ENCODE results near the gene HEATR3. TPM values are rescaled to one million over a fixed set of nuclear protein-coding genes. Genes with fewer than 3 reads are reported as not detected.

HEATR3 gene
- total and polyA plus RNA-seq, 2 of the 13 experiments (the other 11 are each of a cell fraction or from before 2014, with no cell fraction given): 22.4 to 52.4 TPM

DNA sequence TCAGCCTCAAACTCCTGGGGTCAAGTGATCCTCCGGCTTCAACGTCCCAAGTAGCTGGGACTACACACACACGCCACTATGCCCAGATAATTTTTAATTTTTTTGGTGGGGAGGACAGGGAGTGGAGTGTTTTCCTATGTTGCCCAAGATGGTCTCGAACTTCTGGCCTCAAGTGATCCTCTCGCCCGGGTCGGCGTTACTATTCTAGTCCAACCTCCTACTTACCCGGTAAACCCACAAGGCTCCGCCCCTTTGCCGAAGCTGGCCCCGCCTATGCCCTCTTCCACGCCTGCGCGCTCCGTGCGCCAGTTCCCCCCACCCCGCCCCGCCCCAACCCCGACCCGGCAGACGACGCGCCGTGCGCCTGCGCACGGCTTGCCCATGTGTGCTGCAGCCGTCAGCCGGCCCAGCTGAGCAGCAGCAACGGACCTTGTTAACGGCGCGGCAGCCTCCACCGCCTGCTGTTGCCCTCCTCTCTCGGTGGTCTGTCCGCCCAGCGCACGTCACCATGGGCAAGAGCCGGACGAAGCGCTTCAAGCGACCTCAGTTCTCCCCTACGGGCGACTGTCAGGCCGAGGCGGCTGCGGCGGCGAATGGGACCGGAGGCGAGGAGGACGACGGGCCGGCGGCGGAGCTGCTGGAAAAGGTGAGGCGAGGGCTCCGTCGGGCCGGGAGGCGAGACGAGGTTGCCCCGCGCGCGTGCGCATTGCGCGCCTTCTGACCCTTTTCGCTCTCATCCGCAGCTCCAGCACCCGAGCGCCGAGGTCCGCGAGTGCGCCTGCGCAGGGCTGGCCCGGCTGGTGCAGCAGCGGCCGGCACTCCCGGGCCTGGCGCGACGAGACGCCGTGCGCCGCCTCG is at the start of gene HEATR3 (continued):
- peak; percentile 99 for TF ChIP-seq ADNP (CRISPR knock-in tag; IDR thresholded peaks at IDR 0.05)
- TF ChIP-seq, protein P1, sequence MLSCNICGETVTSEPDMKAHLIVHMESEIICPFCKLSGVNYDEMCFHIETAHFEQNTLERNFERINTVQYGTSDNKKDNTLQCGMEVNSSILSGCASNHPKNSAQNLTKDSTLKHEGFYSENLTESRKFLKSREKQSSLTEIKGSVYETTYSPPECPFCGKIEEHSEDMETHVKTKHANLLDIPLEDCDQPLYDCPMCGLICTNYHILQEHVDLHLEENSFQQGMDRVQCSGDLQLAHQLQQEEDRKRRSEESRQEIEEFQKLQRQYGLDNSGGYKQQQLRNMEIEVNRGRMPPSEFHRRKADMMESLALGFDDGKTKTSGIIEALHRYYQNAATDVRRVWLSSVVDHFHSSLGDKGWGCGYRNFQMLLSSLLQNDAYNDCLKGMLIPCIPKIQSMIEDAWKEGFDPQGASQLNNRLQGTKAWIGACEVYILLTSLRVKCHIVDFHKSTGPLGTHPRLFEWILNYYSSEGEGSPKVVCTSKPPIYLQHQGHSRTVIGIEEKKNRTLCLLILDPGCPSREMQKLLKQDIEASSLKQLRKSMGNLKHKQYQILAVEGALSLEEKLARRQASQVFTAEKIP (CRISPR knock-in tag; IDR thresholded peaks at IDR 0.05; ENCODE audit: borderline replicate concordance): no peak
- peak; percentile 57; the same call in 1 of the 2 replicates for TF ChIP-seq NRL (CRISPR knock-in tag; IDR thresholded peaks at IDR 0.05; ENCODE audit: borderline replicate concordance)
- peak; percentile 44; the same call in 1 of the 2 replicates for TF ChIP-seq ONECUT2 (CRISPR knock-in tag; IDR thresholded peaks at IDR 0.05)
- TF ChIP-seq, protein P2, sequence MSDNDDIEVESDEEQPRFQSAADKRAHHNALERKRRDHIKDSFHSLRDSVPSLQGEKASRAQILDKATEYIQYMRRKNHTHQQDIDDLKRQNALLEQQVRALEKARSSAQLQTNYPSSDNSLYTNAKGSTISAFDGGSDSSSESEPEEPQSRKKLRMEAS (IDR thresholded peaks at IDR 0.05): peak; percentile 66
- TF ChIP-seq SMAD3 (CRISPR knock-in tag; IDR thresholded peaks at IDR 0.05): no peak
- TF ChIP-seq, protein P3, sequence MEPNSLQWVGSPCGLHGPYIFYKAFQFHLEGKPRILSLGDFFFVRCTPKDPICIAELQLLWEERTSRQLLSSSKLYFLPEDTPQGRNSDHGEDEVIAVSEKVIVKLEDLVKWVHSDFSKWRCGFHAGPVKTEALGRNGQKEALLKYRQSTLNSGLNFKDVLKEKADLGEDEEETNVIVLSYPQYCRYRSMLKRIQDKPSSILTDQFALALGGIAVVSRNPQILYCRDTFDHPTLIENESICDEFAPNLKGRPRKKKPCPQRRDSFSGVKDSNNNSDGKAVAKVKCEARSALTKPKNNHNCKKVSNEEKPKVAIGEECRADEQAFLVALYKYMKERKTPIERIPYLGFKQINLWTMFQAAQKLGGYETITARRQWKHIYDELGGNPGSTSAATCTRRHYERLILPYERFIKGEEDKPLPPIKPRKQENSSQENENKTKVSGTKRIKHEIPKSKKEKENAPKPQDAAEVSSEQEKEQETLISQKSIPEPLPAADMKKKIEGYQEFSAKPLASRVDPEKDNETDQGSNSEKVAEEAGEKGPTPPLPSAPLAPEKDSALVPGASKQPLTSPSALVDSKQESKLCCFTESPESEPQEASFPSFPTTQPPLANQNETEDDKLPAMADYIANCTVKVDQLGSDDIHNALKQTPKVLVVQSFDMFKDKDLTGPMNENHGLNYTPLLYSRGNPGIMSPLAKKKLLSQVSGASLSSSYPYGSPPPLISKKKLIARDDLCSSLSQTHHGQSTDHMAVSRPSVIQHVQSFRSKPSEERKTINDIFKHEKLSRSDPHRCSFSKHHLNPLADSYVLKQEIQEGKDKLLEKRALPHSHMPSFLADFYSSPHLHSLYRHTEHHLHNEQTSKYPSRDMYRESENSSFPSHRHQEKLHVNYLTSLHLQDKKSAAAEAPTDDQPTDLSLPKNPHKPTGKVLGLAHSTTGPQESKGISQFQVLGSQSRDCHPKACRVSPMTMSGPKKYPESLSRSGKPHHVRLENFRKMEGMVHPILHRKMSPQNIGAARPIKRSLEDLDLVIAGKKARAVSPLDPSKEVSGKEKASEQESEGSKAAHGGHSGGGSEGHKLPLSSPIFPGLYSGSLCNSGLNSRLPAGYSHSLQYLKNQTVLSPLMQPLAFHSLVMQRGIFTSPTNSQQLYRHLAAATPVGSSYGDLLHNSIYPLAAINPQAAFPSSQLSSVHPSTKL (CRISPR knock-in tag; IDR thresholded peaks at IDR 0.05): peak; percentile 31; the same call in 1 of the 2 replicates
- TF ChIP-seq HNRNPL (IDR thresholded peaks at IDR 0.05; ENCODE audit: low read depth, low read length): no peak
- no peak; the same call in 1 of the 2 replicates for TF ChIP-seq ZNF567 (CRISPR knock-in tag; IDR thresholded peaks at IDR 0.05; ENCODE audit: borderline replicate concordance)
- no peak for TF ChIP-seq ZNF672 (CRISPR knock-in tag; IDR thresholded peaks at IDR 0.05)
- TF ChIP-seq, protein P4, sequence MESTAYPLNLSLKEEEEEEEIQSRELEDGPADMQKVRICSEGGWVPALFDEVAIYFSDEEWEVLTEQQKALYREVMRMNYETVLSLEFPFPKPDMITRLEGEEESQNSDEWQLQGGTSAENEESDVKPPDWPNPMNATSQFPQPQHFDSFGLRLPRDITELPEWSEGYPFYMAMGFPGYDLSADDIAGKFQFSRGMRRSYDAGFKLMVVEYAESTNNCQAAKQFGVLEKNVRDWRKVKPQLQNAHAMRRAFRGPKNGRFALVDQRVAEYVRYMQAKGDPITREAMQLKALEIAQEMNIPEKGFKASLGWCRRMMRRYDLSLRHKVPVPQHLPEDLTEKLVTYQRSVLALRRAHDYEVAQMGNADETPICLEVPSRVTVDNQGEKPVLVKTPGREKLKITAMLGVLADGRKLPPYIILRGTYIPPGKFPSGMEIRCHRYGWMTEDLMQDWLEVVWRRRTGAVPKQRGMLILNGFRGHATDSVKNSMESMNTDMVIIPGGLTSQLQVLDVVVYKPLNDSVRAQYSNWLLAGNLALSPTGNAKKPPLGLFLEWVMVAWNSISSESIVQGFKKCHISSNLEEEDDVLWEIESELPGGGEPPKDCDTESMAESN (CRISPR knock-in tag; conservative IDR thresholded peaks at IDR 0.05): peak; percentile 95
- TF ChIP-seq, protein P5, sequence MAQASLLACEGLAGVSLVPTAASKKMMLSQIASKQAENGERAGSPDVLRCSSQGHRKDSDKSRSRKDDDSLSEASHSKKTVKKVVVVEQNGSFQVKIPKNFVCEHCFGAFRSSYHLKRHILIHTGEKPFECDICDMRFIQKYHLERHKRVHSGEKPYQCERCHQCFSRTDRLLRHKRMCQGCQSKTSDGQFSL (CRISPR knock-in tag; IDR thresholded peaks at IDR 0.05): no peak
- TF ChIP-seq ZFX (CRISPR knock-in tag; IDR thresholded peaks at IDR 0.05; ENCODE audit: low read depth): peak; percentile 88
- TF ChIP-seq, protein P6, sequence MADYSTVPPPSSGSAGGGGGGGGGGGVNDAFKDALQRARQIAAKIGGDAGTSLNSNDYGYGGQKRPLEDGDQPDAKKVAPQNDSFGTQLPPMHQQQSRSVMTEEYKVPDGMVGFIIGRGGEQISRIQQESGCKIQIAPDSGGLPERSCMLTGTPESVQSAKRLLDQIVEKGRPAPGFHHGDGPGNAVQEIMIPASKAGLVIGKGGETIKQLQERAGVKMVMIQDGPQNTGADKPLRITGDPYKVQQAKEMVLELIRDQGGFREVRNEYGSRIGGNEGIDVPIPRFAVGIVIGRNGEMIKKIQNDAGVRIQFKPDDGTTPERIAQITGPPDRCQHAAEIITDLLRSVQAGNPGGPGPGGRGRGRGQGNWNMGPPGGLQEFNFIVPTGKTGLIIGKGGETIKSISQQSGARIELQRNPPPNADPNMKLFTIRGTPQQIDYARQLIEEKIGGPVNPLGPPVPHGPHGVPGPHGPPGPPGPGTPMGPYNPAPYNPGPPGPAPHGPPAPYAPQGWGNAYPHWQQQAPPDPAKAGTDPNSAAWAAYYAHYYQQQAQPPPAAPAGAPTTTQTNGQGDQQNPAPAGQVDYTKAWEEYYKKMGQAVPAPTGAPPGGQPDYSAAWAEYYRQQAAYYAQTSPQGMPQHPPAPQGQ (CRISPR knock-in tag; IDR thresholded peaks at IDR 0.05; ENCODE audit: borderline replicate concordance): no peak

Data from HepG2 (cell line).